Measurements from ENCODE around the gene PIP5K1C. TPM values are rescaled to one million over a fixed set of nuclear protein-coding genes. Genes with fewer than 3 reads are reported as not detected.

Gene PIP5K1C
- total RNA-seq, 1 experiment from 2014 or later = 34.0 TPM

- TF ChIP-seq CREB1 (CRISPR knock-in tag; IDR thresholded peaks at IDR 0.05) (no peak), IRF2 (CRISPR knock-in tag; IDR thresholded peaks at IDR 0.05; ENCODE audit: borderline replicate concordance, low read depth) (no peak), MYBL2 (CRISPR knock-in tag; IDR thresholded peaks at IDR 0.05) (peak; percentile 52; the same call in 1 of the 2 replicates), ZNF532 (CRISPR knock-in tag; IDR thresholded peaks at IDR 0.05; ENCODE audit: borderline replicate concordance) (no peak), MXD4 (CRISPR knock-in tag; IDR thresholded peaks at IDR 0.05; ENCODE audit: borderline replicate concordance) (no peak), PRDM15 (CRISPR knock-in tag; IDR thresholded peaks at IDR 0.05) (peak; percentile 71), CBFB (CRISPR knock-in tag; IDR thresholded peaks at IDR 0.05; ENCODE audit: low read depth) (no peak)
These were observed 25.5 kb upstream of the PIP5K1C start (continued) for GRCh38 chr19:3725640-3726310.

GRCh38 chr19:3725121-3725520 lies 24.9 kb upstream of the PIP5K1C start:
- ATAC-seq (no peak), DNase-seq (ENCODE audit: low spot score) (no peak)
- Mint-ChIP-seq H3K9me3 (peaks cover 4% of the 10 kb centered on the region), H3K4me1 (peaks cover 16% of the 10 kb centered on the region), H3K27ac (no peak overlapping the region), H3K36me3 (no peaks in the 10 kb centered on the region), H3K27me3 (ENCODE audit: low read depth) (no peaks in the 10 kb centered on the region), H3K4me3 (no peak overlapping the region; the same call in 1 of the 2 replicates)
- POLR2A ChIA-PET = no interaction called here
- CTCF ChIA-PET = interaction anchor here (1.1 to 1.4 kb wide), 5 partner anchors 33 to 199 kb away, joined by 3 to 6 read pairs (median 3); partner anchors contain the start of gene MRPL54
- TF ChIP-seq SMAD4 (CRISPR knock-in tag; IDR thresholded peaks at IDR 0.05) (no peak), CTCF (IDR thresholded peaks at IDR 0.05) (no peak), ZNF219 (CRISPR knock-in tag; IDR thresholded peaks at IDR 0.05; ENCODE audit: borderline replicate concordance) (no peak), ELF4 (CRISPR knock-in tag; IDR thresholded peaks at IDR 0.05; ENCODE audit: low read depth) (no peak), JUN (CRISPR knock-in tag; IDR thresholded peaks at IDR 0.05) (no peak), ERG (CRISPR knock-in tag; IDR thresholded peaks at IDR 0.05) (no peak), ATF1 (CRISPR knock-in tag; IDR thresholded peaks at IDR 0.05) (no peak), TEAD1 (CRISPR knock-in tag; IDR thresholded peaks at IDR 0.05) (no peak), USF1 (CRISPR knock-in tag; IDR thresholded peaks at IDR 0.05) (no peak), ZNF281 (CRISPR knock-in tag; IDR thresholded peaks at IDR 0.05) (no peak), USF2 (CRISPR knock-in tag; IDR thresholded peaks at IDR 0.05) (no peak), IRF2 (CRISPR knock-in tag; IDR thresholded peaks at IDR 0.05; ENCODE audit: borderline replicate concordance, low read depth) (no peak), ETV6 (CRISPR knock-in tag; IDR thresholded peaks at IDR 0.05) (no peak), GTF2I (CRISPR knock-in tag; conservative IDR thresholded peaks at IDR 0.05) (no peak)
